Mucosa of descending colon (tissue), 3 donors: ENCODE data around the gene UNC93A. TPM values are rescaled to one million over a fixed set of nuclear protein-coding genes. Genes with fewer than 3 reads are reported as not detected.
"Not testable (repeated sequence)": the region's sequence is repeated elsewhere in the genome, so short reads cannot be mapped to it uniquely, and the experiment has no call there.

Experiments used
- ATAC-seq: fragments of 200-7000 bp; cut with Tn5 transposase; one replicate; pipeline ENCODE4 v1.9.1; 2020; ENCODE audit warnings: mild to moderate bottlenecking, moderate library complexity
- DNase-seq, 3 donors: peaks; one replicate each; pipeline ENCODE4 v3.0.0-alpha.2; 2020
- H3K36me3 ChIP-seq: fragments of 200-600 bp; one replicate; pipeline ENCODE4 v1.8.0; 2021; ENCODE audit warnings: low read depth, mild to moderate bottlenecking
- H3K4me1 ChIP-seq: fragments of 200-600 bp; one replicate; pipeline ENCODE4 v1.8.0; 2021; ENCODE audit warnings: low read depth, mild to moderate bottlenecking
- H3K4me3 ChIP-seq: fragments of 200-600 bp; one replicate; pipeline ENCODE4 v1.8.0; 2021; ENCODE audit warnings: mild to moderate bottlenecking
- H3K9me3 ChIP-seq: fragments of 200-600 bp; one replicate; pipeline ENCODE4 v1.8.0; 2021; ENCODE audit warnings: mild to moderate bottlenecking
- CTCF ChIP-seq: fragments of 200-600 bp; IDR thresholded peaks from one replicate; pipeline ENCODE4 v1.8.0; 2022; ENCODE audit warnings: antibody characterized with exemption, mild to moderate bottlenecking
- intact Hi-C, 2 donors: fragments of 100-400 bp; cut with DNase I in 1 of 2; cut with micrococcal nuclease in 1 of 2; formaldehyde crosslinking; loops; one replicate each; pipeline versions ENCODE4 v1.11.0 to v1.11.1; 2022; cut with DNase I, micrococcal nuclease
- long read RNA-seq, 2 donors: library from polyadenylated mRNA; unstranded; transcript quantifications; one replicate each; pipeline ENCODE4 v2.0.0, GENCODE V29; 2019 to 2021
- total RNA-seq, 3 donors: library from RNA; stranded (reverse); fragmentation: NEBNext Ultra II Directional in 2 of 3; extraction: Animal tissue kit (Norgen Biotek cat#: 25700) in 2 of 3; gene quantifications; one replicate each; pipeline versions ENCODE4 v1.2.1 to v1.2.4, GENCODE V29; 2021 to 2023
- donor health status: DM: no; HTN: no; CAD: no; lungs with moderate emphysema.
- donor health status: DM: no; HTN: no; CAD: no.
- donor health status: DM: no; HTN: yes; CAD: no.

UNC93A gene
- 1 to 10 TPM in 1 of 3 donors, not detected in 2; 2.1 TPM for total RNA-seq
- long read RNA-seq, donor 1 = 0 reads
- long read RNA-seq, donor 2 = 0 reads

- no peak for ATAC-seq
- H3K4me1 ChIP-seq = no peaks in the 10 kb centered on the region
- no peaks in the 10 kb centered on the region for H3K9me3 ChIP-seq
- intact Hi-C loops = no loop called here
- no peak for DNase-seq
- no peaks in the 10 kb centered on the region for H3K36me3 ChIP-seq
- no peak for TF ChIP-seq CTCF
- no peak within 1 kb of the TSS for H3K4me3 ChIP-seq
These were observed at the start of gene UNC93A for GRCh38 chr6:167290786-167291622. Gene UNC93A (plus strand): TSS chr6:167291315. CDS start chr6:167291490, 175 bp downstream.

- intact Hi-C loops, H3K4me1 ChIP-seq, H3K36me3 ChIP-seq, H3K4me3 ChIP-seq, H3K9me3 ChIP-seq: not testable (repeated sequence)
- DNase-seq (peak; percentile 66 to 73 (median 69)), ATAC-seq (peak; percentile 88)
These were observed 49.6 kb upstream of the UNC93A start for GRCh38 chr6:167241321-167242134.

GRCh38 chr6:167242135-167242506, 49.0 kb upstream of the UNC93A start:
- H3K4me3 ChIP-seq, ATAC-seq, DNase-seq, intact Hi-C loops, H3K4me1 ChIP-seq, H3K36me3 ChIP-seq, H3K9me3 ChIP-seq: not testable (repeated sequence)

GRCh38 chr6:167242511-167243051, 48.5 kb upstream of the UNC93A start:
- intact Hi-C loops, ATAC-seq: not testable (repeated sequence)

GRCh38 chr6:167244064-167244960, 46.8 kb upstream of the UNC93A start:
- no peak for TF ChIP-seq CTCF
- Histone ChIP-seq H3K4me1 (no peaks in the 10 kb centered on the region), H3K4me3 (no peak overlapping the region), H3K9me3 (no peaks in the 10 kb centered on the region), H3K36me3 (no peaks in the 10 kb centered on the region)
- ATAC-seq = no peak
- intact Hi-C loops = no loop called here
- DNase-seq = no peak

More at GRCh38 chr6:167242511-167243051, 48.5 kb upstream of the UNC93A start:
- not testable (repeated sequence) for H3K4me3 ChIP-seq, H3K36me3 ChIP-seq, H3K4me1 ChIP-seq, DNase-seq, H3K9me3 ChIP-seq

GRCh38 chr6:167244991-167245390, 46.1 kb upstream of the UNC93A start:
- intact Hi-C loops = no loop called here
- TF ChIP-seq CTCF = no peak
- H3K4me3 ChIP-seq = no peak overlapping the region
- H3K9me3 ChIP-seq = no peaks in the 10 kb centered on the region
- no peaks in the 10 kb centered on the region for H3K36me3 ChIP-seq
- ATAC-seq (no peak), DNase-seq (no peak)
- no peaks in the 10 kb centered on the region for H3K4me1 ChIP-seq
